ENCODE results near the gene PSD4.

- no peak for TF ChIP-seq POLR2A (IDR thresholded peaks at IDR 0.05; ENCODE audit: low read depth, low read length)
- no peak for TF ChIP-seq POLR2AphosphoS5 (IDR thresholded peaks at IDR 0.05; ENCODE audit: low read depth, low read length)
These were observed 55.4 kb downstream of the PSD4 start for GRCh38 chr2:113228991-113229716.
